ENCODE data around the gene CDHR2.

DNA sequence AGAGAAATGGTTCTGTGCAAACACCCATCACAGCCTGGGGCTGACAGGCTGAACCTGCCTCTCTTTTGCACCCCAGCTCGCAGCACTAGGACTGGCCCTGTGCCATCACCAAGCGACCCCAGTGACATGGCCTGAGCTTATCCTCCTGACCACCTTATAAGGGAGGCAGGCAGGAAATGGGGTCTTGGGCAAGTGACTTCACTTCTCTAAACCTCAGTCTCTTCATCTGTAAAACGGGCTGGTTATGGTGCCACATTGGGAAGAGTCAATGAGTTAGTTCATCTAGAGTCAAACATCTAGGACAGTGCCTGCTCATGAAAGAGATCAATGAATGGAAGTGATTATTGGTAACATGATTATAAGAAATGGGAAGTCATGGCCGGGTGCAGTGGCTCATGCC, 75.0 kb downstream of the CDHR2 start:
- TF ChIP-seq, protein P1, sequence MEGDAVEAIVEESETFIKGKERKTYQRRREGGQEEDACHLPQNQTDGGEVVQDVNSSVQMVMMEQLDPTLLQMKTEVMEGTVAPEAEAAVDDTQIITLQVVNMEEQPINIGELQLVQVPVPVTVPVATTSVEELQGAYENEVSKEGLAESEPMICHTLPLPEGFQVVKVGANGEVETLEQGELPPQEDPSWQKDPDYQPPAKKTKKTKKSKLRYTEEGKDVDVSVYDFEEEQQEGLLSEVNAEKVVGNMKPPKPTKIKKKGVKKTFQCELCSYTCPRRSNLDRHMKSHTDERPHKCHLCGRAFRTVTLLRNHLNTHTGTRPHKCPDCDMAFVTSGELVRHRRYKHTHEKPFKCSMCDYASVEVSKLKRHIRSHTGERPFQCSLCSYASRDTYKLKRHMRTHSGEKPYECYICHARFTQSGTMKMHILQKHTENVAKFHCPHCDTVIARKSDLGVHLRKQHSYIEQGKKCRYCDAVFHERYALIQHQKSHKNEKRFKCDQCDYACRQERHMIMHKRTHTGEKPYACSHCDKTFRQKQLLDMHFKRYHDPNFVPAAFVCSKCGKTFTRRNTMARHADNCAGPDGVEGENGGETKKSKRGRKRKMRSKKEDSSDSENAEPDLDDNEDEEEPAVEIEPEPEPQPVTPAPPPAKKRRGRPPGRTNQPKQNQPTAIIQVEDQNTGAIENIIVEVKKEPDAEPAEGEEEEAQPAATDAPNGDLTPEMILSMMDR (IDR thresholded peaks at IDR 0.05; ENCODE audit: low read length): no peak
- TF ChIP-seq EZH2 (optimal IDR thresholded peaks at IDR 0.05; ENCODE audit: low read depth, low read length) (no peak), EZH2phosphoT487 (IDR thresholded peaks at IDR 0.05; ENCODE audit: low read length) (no peak)

All from MM.1S (cell line).